ENCODE data around the gene NINJ2.

GRCh38 chr12:650983-651382 is 12.3 kb downstream of the NINJ2 start:
- TF ChIP-seq CTCF (IDR thresholded peaks at IDR 0.05): no peak
- no peak for TF ChIP-seq POLR2AphosphoS5 (IDR thresholded peaks at IDR 0.05)
- TF ChIP-seq POLR2A (IDR thresholded peaks at IDR 0.05): no peak
- TF ChIP-seq EP300 (IDR thresholded peaks at IDR 0.05): no peak

Data from sigmoid colon (tissue), 4 donors.